ENCODE data around the gene SHC2. TPM values are rescaled to one million over a fixed set of nuclear protein-coding genes. Genes with fewer than 3 reads are reported as not detected.
"Not testable (repeated sequence)": the region's sequence is repeated elsewhere in the genome, so short reads cannot be mapped to it uniquely, and the experiment has no call there.

Gene SHC2
- total and polyA plus RNA-seq, 2 of the 13 experiments (the other 11 are each of a cell fraction or from before 2014, with no cell fraction given) = 9.0 to 18.3 TPM

- no peak for TF ChIP-seq ZHX2 (IDR thresholded peaks at IDR 0.05; ENCODE audit: low read depth)
- TF ChIP-seq ZHX2 (CRISPR knock-in tag; IDR thresholded peaks at IDR 0.05; ENCODE audit: borderline replicate concordance) = no peak
- TF ChIP-seq TGIF2 (CRISPR knock-in tag; IDR thresholded peaks at IDR 0.05) = no peak
- TF ChIP-seq AFF4 (CRISPR knock-in tag; IDR thresholded peaks at IDR 0.05) = no peak
- no peak for TF ChIP-seq ZNF24 (IDR thresholded peaks at IDR 0.05)
- no peak for TF ChIP-seq NR3C1 (CRISPR knock-in tag; IDR thresholded peaks at IDR 0.05)
- no peak for TF ChIP-seq NRL (CRISPR knock-in tag; IDR thresholded peaks at IDR 0.05; ENCODE audit: borderline replicate concordance)
- TF ChIP-seq AGO2 (optimal IDR thresholded peaks at IDR 0.05; ENCODE audit: low read depth, low read length) = no peak
- no peak for TF ChIP-seq HHEX (CRISPR knock-in tag; IDR thresholded peaks at IDR 0.05)
- TF ChIP-seq ZNF251 (CRISPR knock-in tag; IDR thresholded peaks at IDR 0.05) = no peak
- no peak for TF ChIP-seq ETV6 (CRISPR knock-in tag; conservative IDR thresholded peaks at IDR 0.05)
- TF ChIP-seq ZNF644 (CRISPR knock-in tag; IDR thresholded peaks at IDR 0.05; ENCODE audit: low read depth) = no peak
- TF ChIP-seq ATRX (CRISPR knock-in tag; IDR thresholded peaks at IDR 0.05; ENCODE audit: borderline replicate concordance) = no peak
Measured at GRCh38 chr19:383040-383439, 77.8 kb downstream of the SHC2 start (continued).

GRCh38 chr19:382578-382977 is 78.3 kb downstream of the SHC2 start:
- DNase-seq (ENCODE audit: low spot score); H3K4me2 ChIP-seq (ENCODE audit: low read depth, low read length); intact Hi-C loops (cut with micrococcal nuclease; ENCODE audit: unreplicated experiment); H3K36me3 ChIP-seq (replicated peaks in 1 of 2; ENCODE audit: control insufficient read depth in 1 of 2, insufficient read depth in 2 of 2, low read length in 2 of 2); H3K9ac ChIP-seq (ENCODE audit: insufficient read depth, low read depth, low read length); H3K9me3 ChIP-seq (ENCODE audit: low read length); H3K79me2 ChIP-seq (ENCODE audit: insufficient read depth, low read length); BruUV-seq (replicated peaks); POLR2A ChIA-PET; H3K4me3 ChIP-seq (replicated peaks in 1 of 3; ENCODE audit: insufficient read depth in 1 of 3, low read depth in 2 of 3, low read length in 3 of 3); CTCF ChIA-PET (ENCODE audit: low intra/inter-chr PET ratio, low total read pairs); H3K4me1 ChIP-seq (ENCODE audit: insufficient read depth, low read length); H3K27ac ChIP-seq (ENCODE audit: extremely low read length, insufficient read depth, low read length); FAIRE-seq; H4K20me1 ChIP-seq (ENCODE audit: insufficient read depth, low read length); H2AFZ ChIP-seq (ENCODE audit: low read length); ATAC-seq: not testable (repeated sequence)
- peaks cover 9 to 51% of the 10 kb centered on the region in 2 experiments for H3K27me3 ChIP-seq (ENCODE audit: control insufficient read depth in 1 of 2, insufficient read depth in 2 of 2, low read length in 2 of 2)
- in situ Hi-C loops (cut with HindIII; ENCODE audit: extremely low pct_ligation_motif_present, low pct_unique_long_range_greater_than_20kb) = loop anchor here (5.0 kb wide), 1 partner anchor 100 kb away; no protein-coding TSS in a partner anchor
- 20% methylated on average over 9 of the region's 9 CpGs for WGBS (ENCODE audit: low lambda C conversion rate)
